Activated CD4-positive, CD25-positive, alpha-beta regulatory T cell (primary cell): Measurements from ENCODE around the gene SCAI.
"Not testable (repeated sequence)": the region's sequence is repeated elsewhere in the genome, so short reads cannot be mapped to it uniquely, and the experiment has no call there.

ENCODE experiments used
- DNase-seq, 4 experiments: peaks; one replicate each; lab custom pipeline; 2025; lab: John Stamatoyannopoulos, UW

The SCAI gene

GRCh38 chr9:124947727-124948391 lies 195.5 kb downstream of the SCAI start:
- DNase-seq: no peak

DNA sequence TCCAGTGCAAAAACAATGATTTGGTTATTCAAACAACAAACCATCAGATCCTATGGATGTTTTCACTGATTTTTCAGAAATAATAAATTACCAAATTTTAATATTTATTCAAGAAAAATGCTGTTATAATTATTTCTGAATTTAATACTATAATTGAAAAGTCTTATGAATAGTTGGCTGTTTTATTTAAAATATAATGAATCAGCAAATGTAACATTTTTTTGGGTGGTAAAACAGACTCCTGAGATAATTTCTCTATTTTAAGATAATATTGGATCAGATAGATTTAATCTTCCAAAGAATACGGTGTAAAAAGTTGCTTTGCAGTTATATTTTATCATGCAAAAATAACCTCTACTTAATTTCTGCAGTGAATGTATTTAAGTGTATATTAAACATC lies 197.2 kb downstream of the SCAI start:
- DNase-seq: no peak

- DNase-seq: peak in 3 of 4 experiments; percentile 26 to 53 (median 48)
Measured at GRCh38 chr9:124941679-124942561, 201.4 kb downstream of the SCAI start.

DNA sequence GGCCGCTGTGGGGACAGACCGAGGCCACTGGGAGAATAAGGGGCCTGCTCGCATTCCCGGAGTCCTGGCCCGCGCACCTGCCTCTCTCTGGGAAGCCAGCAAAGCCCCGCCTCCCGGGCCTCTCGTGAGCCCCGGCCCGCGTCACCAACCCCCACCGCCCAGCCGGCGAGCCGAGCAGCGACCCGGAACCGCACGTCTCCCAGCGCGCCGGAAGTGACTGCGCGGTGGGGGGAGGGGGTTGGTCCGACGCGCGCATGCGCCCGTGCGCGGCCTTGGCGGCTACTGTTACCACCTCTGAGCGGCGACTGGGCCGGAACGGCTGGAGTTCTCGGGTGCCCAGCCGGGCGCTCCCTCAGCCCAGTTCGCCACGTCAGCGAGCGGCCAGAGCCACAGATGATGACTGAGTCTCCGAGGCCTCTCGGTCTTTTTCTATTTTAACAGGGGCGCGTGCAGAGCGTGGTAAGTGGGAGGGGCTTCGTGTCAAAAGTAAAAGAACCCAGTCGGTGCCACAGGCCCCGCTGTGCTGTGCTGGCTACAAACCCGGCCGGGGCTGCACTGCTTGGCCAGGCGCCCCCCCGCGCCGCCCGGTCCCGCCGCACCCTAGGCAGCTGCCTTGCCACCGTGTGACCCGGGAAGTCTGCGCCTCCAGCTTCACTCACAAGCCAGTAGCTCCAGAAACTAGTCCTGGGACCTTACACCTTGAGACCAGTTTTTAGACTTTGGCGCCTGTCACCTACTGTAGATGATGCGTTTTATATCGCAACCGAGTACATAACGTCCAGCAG lies 202.2 kb downstream of the SCAI start, which contains the start of gene GOLGA1:
Gene GOLGA1, minus strand, starts transcription at position 190 of the 785 bp plus-strand sequence. CDS start 2,372 bp downstream, outside the sequence.
- DNase-seq: peak; percentile 83 to 91 (median 86)

- DNase-seq: peak in 1 of 4 experiments; percentile 30
Measured at GRCh38 chr9:124940521-124940893, 202.8 kb downstream of the SCAI start.

DNA sequence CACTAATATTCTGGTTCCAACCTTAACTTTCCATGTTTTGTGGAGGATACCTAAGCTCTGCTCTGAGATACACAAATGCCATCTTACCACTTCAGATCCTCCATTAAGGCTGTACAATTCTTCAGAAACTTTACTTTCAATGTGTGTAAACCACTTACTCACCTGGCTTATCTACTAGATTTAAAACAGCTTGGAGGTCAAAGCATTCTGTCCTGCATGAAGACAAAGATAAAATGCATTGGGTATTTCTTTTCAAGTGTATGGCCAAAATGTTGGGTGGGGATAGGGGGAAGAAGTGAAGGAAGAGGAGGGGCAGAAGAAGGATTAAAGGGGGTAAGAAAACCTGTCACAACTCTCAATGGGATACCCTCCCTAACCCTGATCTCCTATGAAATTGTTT lies 203.4 kb downstream of the SCAI start:
- DNase-seq: no peak

DNA sequence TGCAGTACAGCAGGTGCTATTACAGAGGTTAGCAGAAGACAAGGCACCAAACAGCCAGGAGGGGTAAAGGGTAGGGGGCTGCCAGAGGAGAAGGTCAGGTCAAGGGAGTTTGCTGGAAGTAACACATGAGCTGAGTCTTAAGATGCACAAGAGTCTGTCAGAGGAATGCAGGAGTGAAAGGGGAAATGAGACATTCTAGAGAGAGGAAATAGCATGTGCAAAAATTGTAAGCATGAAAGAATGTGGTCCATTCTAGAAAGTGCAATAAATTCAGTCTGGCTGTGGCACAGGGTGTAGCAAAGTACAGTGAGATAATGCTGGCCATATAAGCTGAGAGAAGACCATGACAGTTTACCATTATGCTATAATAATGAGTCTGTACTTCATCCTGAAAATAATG lies 209.0 kb downstream of the SCAI start:
- no peak for DNase-seq

GRCh38 chr9:124932333-124932732 lies 211.0 kb downstream of the SCAI start:
- DNase-seq: no peak

- DNase-seq: no peak
Measured at GRCh38 chr9:124929464-124929863, 213.9 kb downstream of the SCAI start.

DNA sequence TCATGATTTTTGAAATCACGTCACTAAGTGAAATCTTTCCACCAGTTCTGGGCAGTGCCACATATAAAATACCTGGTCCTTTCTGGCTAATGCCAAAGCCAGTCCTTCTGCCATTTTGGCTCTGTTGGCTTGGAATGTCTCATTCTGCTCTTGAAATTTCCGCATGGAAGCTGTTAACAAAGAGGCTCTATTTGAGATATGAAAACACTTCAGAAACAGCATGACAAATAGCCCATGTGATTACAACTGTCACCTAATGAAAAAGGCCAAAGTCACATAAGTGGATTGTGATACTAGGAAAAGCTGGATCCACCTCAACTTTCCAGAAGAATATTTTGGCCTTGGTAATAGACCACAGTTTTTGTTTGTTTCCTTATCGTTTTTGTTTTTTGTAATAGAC lies 215.2 kb downstream of the SCAI start:
- DNase-seq: no peak

- not testable (repeated sequence) for DNase-seq
Measured at GRCh38 chr9:124920394-124920793, 222.9 kb downstream of the SCAI start.

- no peak for DNase-seq
Measured at GRCh38 chr9:124914753-124915405, 228.4 kb downstream of the SCAI start.

- DNase-seq: no peak
Measured at GRCh38 chr9:124913378-124913777, 229.9 kb downstream of the SCAI start.

- DNase-seq: no peak
Measured at GRCh38 chr9:124911766-124912165, 231.6 kb downstream of the SCAI start.

- DNase-seq: no peak
Measured at GRCh38 chr9:124908098-124908497, 235.2 kb downstream of the SCAI start.

GRCh38 chr9:124906966-124907365 lies 236.4 kb downstream of the SCAI start:
- DNase-seq: no peak

- DNase-seq: no peak
Measured at GRCh38 chr9:124899845-124900244, 243.5 kb downstream of the SCAI start.

DNA sequence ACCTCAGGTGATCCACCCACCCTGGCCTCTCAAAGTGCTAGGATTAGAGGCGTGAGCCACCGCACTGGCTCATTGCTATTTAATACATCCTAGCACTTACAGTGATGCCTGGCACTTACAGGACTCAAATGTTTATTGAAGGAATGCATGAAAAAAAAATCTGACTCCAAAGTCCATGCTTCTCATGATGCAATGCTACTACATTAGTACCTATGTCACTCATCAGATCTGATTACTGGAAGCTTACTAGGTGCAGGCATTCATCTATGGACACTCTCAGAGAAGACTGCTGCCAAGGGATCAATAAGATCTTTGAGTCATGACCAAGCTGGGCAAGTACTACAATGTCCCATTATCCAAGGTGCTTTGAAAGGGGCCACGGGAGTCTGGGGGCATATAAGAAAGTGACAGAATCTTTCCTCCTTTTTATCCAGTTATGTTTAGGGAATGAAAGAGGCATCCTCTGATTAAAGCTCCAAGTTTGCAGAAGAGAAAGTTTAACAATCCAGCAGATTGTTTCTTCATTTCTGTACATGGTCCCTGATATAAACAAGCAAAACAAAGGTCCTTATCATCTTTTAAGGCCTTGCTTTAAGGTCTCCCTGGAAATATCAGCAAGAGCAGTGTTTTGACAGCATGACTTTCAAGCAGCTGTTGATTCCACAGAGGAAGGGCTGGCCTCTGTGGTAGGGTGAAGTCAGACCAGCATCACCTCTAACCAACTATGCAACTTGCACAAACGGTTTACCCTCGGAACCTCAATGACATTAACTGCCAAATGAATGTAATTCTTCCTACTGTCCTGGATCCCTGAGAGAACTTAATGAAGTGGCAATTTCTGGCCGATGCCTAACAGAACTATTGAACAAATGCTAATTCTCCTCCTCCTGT lies 245.5 kb downstream of the SCAI start:
- no peak for DNase-seq

- DNase-seq: peak in 1 of 4 experiments; percentile 6
Measured at GRCh38 chr9:124894741-124895170, 248.6 kb downstream of the SCAI start.

DNA sequence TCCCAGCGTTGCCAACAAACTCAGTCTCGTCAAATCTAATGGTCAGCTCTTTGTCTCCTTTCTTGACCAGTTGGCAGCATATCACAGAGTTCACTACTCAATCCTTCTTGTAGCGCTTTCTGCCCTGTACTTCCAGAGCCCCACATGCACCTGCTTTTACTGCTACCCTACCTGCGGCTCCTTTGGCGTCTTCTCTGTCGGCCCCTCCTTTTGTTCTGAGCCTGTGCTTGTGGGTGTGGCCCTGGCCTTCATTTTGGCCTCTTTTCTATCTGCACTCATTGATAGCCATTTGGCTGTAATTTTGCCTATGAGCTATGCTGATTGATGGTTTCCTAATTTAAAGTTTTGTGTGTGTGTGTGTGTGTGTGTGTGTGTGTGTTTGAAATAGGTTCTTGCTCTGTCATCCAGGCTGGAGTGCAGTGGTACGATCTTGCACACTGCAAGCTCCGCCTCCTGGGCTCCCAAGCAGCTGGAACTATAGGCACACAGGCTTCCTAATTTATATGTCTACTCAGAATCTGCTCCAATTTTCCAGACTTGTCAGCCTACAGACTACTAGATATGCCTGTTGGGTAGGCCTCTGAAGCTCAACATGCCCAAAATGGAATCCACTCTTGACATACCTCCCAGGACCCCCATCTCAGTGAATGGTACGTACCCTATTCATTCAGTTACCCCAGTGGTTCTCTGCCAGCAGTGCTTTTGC lies 249.1 kb downstream of the SCAI start:
- DNase-seq: no peak
